ENCODE measurements around the gene C14orf119.

C14orf119 gene

DNA sequence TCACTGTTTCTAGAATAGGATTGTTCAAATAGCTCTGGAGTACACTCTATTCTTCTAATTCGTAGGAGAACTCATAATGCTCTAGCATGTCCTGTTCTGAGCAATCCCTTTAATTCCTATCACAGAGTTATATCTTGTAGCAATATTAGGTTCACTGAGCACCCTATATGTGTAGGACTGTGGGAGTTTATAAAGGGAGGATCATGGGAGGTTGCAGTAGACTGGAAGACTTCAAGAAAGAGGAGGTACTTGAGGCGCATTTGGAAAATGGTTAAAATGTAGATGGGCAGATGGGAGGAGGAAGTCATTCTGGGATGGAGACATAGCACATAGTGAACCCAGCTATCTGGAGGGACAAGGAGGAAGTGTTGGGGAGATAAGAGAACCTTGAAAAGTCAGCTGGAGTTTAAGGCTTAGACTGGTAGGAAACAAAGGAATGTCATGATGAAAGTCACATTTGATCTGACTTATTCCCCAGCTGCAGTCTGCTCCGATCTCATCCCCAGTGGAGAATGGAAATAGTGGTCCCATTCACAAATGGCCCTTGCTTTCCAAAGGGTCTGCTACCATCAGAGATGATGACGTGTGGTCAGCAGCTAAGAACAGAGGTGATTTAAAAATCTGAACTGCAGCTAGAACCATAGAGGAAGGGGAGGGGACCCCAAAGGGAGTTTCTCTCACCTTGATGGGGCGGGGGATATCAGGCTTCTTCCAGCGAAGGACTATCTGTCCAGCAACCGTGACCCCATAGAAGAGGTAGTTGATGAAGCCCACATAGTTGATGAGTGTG is 33.9 kb downstream of the C14orf119 start:
- no peak overlapping the region for H3K4me3 ChIP-seq (ENCODE audit: low read depth, low read length)
- TF ChIP-seq, protein P1, sequence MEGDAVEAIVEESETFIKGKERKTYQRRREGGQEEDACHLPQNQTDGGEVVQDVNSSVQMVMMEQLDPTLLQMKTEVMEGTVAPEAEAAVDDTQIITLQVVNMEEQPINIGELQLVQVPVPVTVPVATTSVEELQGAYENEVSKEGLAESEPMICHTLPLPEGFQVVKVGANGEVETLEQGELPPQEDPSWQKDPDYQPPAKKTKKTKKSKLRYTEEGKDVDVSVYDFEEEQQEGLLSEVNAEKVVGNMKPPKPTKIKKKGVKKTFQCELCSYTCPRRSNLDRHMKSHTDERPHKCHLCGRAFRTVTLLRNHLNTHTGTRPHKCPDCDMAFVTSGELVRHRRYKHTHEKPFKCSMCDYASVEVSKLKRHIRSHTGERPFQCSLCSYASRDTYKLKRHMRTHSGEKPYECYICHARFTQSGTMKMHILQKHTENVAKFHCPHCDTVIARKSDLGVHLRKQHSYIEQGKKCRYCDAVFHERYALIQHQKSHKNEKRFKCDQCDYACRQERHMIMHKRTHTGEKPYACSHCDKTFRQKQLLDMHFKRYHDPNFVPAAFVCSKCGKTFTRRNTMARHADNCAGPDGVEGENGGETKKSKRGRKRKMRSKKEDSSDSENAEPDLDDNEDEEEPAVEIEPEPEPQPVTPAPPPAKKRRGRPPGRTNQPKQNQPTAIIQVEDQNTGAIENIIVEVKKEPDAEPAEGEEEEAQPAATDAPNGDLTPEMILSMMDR (IDR thresholded peaks at IDR 0.05; ENCODE audit: borderline replicate concordance, insufficient read depth, low read depth, low read length) = no peak

DNA sequence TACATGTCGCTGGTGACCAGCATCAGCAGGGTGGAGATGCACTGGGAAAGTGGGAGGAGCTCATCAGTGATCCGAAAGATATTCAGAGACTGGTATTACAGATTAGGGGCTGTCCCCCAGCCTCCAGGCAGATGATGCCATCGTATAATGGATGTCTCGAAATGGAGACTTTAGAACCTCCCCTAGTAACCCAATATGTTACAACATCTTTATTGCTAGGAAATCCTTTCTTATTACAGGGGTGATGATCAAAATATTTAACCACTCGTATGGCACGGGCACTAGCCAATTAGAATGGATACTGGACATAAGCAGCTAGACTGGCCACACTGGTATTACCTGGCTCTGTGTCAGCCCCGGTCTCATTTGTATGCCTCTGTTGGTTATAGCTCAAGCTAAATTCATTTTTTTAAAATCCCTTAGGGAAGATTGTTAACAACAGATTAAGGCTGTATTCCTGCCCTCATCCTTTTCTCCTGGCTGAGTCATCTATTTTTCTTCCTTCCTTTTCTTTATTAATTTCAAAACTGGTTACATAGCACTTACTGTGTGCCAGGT is 34.5 kb downstream of the C14orf119 start:
- no peak overlapping the region for H3K4me3 ChIP-seq (ENCODE audit: low read depth, low read length)
- TF ChIP-seq, protein P1 (IDR thresholded peaks at IDR 0.05; ENCODE audit: borderline replicate concordance, insufficient read depth, low read depth, low read length) = no peak

DNA sequence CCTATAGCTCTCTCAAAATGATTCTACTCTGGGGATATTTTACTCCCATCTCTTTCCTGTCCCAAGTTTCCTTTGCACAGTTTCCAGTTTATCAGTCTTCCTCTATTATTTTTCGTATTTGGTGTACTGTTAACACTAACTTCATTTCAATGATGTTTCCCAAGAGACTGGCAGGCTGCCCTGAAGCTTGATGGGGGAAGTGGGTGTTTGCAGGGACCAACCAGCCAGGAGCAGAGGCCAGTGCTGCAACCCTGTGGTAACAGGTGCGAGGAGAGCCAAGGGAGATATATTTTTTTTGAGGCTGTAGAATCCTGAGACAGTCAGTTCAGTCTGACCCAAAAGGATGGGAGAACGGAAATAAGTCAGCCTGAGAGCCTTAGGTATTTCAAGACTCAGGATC is 35.6 kb downstream of the C14orf119 start:
- no peak overlapping the region for H3K4me3 ChIP-seq (ENCODE audit: low read depth, low read length)
- TF ChIP-seq, protein P1 (IDR thresholded peaks at IDR 0.05; ENCODE audit: borderline replicate concordance, insufficient read depth, low read depth, low read length) = no peak

DNA sequence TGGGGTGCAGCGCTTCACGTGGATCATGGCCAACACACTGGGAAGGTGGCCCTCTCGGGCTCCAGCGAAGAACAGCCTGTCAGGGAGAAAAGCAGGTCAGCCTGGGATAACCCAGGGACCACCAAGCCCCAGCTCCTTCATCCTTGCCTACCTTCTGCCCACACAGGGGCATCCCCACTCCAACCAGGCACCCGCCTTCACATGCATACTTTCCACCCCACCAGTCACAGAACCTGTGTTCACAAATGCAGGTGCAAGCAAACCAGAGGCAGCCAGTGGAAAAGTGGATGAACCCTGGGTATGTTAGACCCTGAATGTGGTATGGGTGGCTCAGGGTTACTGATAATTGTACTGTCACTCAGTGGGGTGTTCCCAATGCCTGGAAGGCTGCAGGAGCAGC is 36.2 kb downstream of the C14orf119 start:
- TF ChIP-seq, protein P1 (IDR thresholded peaks at IDR 0.05; ENCODE audit: borderline replicate concordance, insufficient read depth, low read depth, low read length) = no peak

DNA sequence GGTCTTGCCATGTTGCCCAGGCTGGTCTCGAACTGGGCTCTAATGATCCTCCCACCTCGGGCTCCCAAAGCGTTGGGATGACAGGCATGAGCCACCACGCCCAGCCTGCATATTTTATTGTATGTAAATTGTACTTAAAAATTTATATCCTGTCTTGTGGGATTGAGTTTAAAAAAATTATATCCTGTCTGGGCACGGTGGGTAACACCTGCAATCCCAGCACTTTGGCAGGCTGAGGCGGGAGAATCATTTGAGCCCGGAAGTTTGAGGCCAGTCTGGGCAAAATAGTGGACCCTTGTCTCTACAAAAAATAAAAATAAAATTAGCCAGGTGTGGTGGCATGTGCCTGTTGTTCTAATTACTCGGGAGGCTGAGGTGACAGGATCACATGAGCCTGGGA is 37.7 kb downstream of the C14orf119 start:
- H3K4me3 ChIP-seq (ENCODE audit: low read depth, low read length) = no peak overlapping the region
- TF ChIP-seq, protein P1 (IDR thresholded peaks at IDR 0.05; ENCODE audit: borderline replicate concordance, insufficient read depth, low read depth, low read length) = no peak

More for the DNA sequence above, 36.2 kb downstream of the C14orf119 start:
- H3K4me3 ChIP-seq (ENCODE audit: low read depth, low read length) = no peak overlapping the region

DNA sequence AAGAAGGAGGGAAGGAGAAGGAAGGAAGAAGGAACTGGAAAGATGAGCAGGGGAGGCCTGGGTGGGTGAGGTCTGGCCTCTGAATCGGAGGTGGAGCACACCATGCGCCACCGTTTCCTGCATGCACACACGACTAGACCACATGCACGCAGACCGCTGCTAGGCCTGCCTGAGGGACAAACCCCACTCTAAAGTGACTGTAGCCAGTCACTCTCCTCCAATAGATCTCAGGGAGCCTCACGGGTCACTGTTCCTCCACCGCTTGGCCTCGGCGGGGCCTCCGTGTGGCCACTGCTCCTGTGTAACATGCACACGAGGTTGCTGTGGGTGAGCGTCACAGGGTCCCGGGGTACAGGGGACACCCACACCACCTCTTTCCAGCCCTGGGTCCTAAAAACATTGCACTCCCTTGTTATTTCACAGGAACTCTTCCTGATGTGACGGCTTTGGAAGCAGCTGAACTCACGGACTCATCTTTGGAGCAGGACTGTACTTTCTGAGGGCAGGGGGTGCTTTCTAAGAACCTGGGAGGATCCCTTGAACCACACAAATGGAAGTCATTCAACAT is 41.3 kb downstream of the C14orf119 start:
- TF ChIP-seq, protein P1 (IDR thresholded peaks at IDR 0.05; ENCODE audit: borderline replicate concordance, insufficient read depth, low read depth, low read length) = no peak
- no peak overlapping the region for H3K4me3 ChIP-seq (ENCODE audit: low read depth, low read length)

All from GM12875 (cell line).